Measurements from ENCODE around the gene ARVCF.

Gene ARVCF

GRCh38 chr22:19998991-19999820, 17.4 kb downstream of the ARVCF start:
- DNase-seq (ENCODE audit: low read depth) = no peak

GRCh38 chr22:19998232-19998951, 18.2 kb downstream of the ARVCF start:
- no peak for DNase-seq (ENCODE audit: low read depth)

GRCh38 chr22:19997561-19998231, 18.9 kb downstream of the ARVCF start:
- DNase-seq (ENCODE audit: low read depth) = no peak

DNA sequence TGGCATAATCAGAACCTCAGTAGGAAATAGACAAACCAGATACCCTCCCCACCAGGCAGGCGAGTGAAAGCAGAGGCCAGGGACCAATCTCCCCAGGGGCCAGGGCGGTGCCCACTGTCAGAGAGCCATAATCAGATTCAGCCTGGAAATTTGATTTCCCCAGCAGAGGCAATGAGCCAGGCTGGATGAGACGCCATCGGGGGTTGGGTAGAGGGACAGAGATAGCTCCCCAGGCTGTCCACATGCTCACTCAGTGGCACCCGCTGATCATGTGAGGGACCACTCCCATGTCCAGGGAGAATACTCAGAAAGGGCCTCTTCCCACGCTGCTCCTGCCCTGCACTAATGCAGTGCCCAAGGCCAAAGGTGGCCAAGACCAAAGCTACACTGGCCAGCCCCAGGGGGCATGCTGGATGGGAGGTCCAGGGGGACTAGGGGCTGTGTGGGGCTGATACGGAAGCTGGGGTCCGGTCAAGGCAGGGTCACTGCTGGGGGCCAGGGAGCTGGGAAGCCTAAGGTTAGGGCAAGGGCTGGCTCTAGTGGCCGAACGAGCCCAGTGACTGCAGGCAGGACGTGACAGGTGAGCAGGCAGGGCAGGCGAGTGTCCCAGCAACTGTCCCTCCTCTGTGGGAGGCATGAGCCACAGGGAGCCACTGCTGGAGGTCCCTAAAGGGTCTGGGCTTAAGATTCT, 19.8 kb downstream of the ARVCF start:
- no peak for DNase-seq (ENCODE audit: low read depth)

DNA sequence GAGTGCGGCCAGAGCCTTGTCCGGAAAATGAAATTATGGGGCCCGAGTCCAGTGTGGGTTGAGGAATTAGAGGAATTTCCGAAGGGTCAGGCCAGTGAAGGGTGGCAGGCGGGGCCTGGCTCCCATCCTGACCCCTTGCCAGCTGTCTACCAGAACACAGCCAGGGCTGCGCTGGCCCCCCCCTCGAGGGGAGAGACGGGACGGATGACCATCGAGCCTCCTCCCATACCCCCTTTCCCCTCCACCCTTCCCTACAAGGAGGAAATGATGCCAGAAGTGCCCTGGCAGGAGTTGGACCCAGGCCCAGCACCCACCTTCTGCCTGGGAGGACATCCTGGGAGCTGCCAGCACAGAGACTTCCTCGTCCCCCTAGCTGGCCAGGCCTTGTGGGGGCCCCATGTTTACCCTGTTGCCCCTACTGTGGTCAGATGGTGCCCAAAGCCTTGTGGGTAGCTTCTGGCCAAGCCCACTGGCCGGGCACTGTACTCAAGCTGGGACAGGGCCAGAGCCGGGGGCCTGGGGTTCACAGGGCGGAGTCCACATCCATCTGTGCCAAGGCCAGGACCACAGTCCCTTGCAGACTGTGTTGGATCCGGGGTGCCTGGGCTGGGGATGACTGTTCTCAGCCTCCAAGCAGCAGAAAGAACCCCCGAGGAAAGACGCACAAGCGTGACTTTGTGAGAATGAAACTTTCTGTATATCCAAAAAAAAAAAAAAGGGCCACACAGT, 20.8 kb downstream of the ARVCF start:
- no peak for DNase-seq (ENCODE audit: low read depth)

- DNase-seq (ENCODE audit: low read depth) = no peak
These were observed 21.6 kb downstream of the ARVCF start for GRCh38 chr22:19994851-19995610.

GRCh38 chr22:19993926-19994325, 22.7 kb downstream of the ARVCF start:
- no peak for DNase-seq (ENCODE audit: low read depth)

DNA sequence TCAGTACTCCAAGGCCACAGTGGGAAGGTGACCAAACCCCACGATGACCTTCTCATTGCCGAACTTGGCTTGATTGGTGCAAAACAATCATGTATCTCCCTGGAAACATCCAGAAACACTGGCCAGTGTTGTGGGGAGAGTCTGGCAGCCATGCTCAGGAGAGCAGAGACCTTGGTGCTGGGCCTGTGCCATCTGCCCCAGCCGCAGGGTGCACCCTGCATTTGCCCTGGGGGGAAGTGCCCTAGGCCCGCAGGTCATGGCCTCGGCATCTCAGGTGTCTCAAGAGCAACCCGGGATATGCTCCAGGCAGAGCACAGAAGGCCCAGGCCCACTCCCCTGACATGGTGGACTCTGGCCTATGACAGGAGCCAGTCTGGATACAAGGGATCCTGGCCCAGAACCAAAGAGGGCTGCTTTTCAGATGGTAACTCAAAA, 23.7 kb downstream of the ARVCF start:
- DNase-seq (ENCODE audit: low read depth) = no peak

DNA sequence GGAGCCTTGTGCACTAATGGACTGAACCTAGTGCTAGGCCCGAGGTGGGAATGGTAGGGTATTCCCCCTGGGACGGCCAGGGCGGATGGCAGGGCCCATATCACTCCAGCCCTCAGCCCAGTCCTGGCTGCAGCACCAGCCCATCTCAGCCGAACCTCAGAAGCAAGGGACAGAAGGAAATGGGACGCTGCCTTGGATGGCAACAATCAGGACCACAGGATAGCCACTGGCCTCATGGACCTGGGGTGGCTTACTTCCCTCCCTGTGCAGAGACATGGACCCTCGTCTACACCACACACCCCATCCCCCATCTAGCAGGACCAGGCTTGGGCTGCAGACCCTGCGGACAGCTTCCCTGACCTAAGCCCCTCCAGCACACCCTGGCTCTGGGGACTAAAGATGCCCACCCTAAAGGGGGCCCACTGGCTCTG, 24.1 kb downstream of the ARVCF start:
- DNase-seq (ENCODE audit: low read depth) = no peak

DNA sequence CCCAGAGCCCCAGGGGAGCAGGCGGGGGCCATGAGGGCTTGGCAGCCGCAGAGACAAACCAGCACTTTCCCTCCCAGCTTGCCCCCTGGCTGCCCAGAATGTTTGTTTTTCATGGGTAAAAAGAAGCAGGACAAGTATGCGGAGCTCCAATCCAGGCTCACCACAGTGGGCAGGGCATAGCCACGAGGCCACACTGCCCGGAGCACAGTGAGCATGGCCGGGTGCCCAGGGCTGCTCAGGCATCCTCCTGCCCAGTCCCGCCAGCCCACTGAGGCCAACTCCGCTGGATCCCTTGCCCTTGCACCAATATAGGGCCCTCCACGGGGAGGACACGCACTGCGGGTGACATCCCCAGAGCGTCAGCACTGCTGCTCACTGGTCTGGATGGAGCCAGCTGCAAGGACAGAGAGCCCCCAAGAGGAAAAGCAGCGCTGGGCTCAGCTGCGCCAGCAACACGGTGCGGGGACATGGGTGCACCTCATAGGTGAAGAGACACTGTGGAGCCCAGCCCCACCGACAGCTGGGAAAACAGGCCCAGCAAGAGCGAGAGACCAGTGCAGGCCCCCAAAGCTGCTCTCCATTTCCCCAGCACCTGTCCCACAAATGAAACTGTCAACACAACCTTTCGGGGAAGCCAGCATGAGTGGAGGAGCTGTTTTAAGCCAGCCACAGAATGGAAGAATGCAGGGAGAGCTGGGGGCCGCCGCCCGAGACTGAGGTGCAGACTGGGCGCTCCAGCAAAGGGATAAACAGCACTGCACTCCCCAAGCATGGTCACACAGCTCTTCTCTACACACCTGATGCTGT, 24.8 kb downstream of the ARVCF start:
- DNase-seq (ENCODE audit: low read depth) = no peak

GRCh38 chr22:19991395-19991644, 25.3 kb downstream of the ARVCF start:
- DNase-seq (ENCODE audit: low read depth) = no peak

GRCh38 chr22:19990609-19991394, 25.8 kb downstream of the ARVCF start:
- no peak for DNase-seq (ENCODE audit: low read depth)

- DNase-seq (ENCODE audit: low read depth) = no peak
These were observed 26.4 kb downstream of the ARVCF start for GRCh38 chr22:19990188-19990587.

DNA sequence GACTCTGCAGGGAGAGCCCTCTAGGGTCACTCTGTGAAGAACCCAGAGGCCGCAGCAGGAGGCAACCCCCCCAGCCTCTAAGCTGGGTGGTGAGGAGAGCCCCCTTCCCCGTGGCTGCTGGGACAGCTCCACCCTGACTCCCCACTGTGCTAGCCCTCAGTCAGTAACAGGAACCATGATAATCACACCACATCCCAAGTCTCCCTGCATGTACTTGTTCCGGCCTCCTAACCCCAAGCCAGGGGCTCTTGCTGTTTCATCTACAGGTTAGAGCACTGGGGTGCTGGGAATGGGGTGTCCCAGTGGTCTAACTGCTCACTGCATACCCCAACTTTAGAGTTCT, 26.9 kb downstream of the ARVCF start:
- DNase-seq (ENCODE audit: low read depth) = no peak

DNA sequence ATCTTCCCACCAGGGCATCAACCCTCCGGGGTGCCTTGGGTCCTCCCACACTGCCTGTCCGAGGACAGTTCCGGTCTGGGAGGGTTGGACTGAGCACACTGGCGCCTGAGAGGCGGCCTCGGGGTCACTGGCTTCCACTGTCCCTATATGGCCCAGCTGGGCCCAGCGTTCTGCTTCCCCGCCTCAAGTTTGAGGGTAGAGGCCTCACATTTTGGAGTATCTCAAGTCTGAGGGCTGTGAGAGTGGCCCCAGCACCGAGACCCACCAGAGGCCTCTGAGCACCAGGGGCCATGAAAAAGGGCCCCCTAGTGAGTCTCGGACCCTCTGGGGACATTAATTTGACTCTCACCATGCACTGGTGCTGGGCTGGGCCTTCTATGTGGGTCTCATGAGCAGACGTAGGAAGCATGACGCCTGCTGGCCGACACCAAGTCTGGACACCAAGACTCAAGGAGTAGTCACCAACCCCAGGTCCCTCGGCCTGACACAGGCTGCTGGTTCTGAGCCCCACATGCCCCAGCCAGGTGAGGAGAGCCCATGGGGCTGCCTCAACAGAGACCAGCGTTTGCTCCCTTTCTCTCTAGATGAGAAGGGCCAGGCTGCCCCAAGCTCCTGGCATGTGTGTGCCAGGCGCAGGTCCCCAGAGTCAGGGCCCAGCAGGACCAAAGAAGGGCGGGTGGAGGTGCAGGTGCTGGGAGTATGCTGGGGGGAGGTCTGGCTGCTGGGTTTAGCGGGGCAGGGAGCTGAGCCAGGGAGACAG, 27.5 kb downstream of the ARVCF start:
- DNase-seq (ENCODE audit: low read depth) = no peak

DNA sequence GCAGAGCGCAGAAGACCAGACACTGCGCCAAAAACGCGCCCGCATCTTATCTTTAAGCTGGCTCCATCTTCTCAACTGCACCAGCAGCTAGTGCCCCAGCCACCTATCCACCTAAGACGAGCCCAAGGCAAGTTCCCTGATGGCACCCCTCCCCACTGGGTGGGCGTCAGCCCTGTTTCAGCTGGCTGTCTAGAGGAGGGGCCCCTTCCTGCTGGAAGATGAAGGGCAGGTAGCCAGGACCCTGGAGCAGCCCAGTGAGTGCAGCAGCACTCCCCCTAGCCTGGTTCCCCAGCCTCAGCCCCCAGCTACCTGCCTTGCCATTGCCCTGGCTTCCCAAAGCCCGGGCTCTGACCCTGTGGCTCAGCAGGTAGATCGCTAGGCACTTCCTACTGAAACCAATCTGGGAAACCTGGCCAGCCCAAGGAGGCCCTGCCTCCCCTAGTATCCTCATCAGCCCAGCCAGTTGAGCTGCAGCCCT, 28.3 kb downstream of the ARVCF start:
- no peak for DNase-seq (ENCODE audit: low read depth)

DNA sequence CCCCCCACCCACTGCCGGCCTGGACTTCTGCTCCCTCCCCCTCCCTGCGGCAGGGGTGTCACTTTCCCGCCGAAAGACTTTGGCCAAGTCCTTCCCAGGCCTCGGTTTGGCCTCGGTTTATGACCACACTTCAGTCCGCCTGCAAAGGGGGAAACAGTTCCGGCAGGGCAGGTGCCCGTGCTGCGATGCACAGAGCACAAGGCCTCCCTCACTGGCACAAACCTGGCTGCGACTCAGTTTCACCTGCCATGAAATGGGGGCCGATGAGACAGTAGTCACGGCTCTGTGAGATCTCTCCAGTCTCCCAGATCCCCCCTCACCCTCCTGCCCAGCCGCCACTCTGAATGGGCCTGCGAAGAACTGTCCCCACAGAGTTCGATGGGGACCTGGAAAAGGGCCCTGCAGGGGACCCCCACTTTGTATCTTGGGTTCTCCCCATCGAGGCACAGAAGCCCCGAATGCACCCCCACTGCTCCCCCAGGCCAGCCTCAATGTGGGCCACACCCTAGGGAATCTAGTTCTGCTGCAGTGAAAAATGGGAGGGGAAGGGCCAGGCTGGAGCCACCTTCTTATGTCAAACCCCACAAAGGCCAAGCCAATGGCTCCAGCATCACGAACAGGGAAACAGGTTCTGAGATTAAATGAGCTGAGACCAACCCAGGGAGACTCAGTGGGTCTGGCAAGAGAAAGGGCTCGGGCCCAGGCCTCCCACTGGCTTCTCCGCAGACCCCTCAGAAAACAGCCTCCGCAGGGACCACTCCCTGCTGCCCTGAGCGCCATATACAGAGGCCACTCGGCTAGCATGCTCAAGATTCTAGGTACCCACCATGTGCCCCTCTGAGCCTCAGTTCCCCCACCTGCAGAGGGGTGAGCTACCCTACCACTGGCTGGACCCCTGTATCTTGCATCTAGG, 29.0 kb downstream of the ARVCF start:
- no peak for DNase-seq (ENCODE audit: low read depth)

Measured in stimulated activated CD8-positive, alpha-beta memory T cell treated with anti-CD3 and anti-CD28 coated beads, Interleukin-4, amount 100 ng/mL, for 24 hours (primary cell).